GM21390 (cell line): ENCODE measurements around the gene SLC22A23.

Experiments used
- ATAC-seq: cut with Tn5 transposase; IDR thresholded peaks from one replicate; pipeline ENCODE4 v1.9.1; 2021; ENCODE audit not compliant: unreplicated experiment

SLC22A23 gene

DNA sequence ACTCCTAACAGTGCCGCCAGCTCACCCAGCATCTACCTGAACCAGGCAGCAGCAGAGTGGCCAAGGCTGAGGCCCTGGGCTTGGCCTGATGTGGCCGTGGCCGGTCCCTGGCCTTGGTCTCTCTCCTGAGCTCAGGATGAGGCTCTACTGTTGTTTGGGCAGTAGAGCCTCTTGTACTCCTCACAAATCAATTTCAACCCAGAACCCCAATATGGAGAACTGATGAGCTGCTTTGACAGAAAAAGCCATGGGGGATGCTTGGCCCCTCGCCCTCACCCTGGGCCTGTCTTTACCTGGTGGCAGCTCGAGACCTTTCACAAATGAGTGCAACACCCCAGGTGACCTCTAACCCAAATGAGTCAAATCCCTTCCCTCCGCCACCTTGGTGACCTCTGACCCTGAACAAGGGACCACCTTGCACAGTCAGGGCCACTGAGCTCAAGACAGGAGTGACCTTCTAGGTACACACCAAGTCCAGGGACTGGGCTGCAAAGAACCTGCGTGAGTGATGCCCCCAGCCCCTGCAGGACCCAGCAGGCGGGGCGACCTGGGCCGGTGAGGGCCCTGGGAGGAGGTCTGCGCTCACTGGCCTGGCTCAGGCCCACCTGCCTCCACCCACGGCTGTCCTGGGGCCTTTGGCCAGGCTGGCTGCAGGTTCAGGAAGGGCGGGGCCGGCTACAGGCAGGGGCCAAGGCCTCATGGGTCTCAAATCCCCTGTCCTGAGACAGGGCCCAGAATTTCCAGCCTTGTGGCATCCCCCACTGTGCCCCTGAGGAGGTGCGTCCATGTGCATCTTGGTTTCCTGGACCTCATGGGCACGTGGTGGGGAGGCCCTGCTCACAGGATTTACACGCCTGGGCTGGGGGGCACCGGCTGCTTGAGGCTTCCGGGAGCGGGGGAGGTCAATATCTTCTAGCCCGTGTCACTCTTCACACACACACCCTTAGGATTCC, 167.9 kb downstream of the SLC22A23 start:
- ATAC-seq, result no peak

DNA sequence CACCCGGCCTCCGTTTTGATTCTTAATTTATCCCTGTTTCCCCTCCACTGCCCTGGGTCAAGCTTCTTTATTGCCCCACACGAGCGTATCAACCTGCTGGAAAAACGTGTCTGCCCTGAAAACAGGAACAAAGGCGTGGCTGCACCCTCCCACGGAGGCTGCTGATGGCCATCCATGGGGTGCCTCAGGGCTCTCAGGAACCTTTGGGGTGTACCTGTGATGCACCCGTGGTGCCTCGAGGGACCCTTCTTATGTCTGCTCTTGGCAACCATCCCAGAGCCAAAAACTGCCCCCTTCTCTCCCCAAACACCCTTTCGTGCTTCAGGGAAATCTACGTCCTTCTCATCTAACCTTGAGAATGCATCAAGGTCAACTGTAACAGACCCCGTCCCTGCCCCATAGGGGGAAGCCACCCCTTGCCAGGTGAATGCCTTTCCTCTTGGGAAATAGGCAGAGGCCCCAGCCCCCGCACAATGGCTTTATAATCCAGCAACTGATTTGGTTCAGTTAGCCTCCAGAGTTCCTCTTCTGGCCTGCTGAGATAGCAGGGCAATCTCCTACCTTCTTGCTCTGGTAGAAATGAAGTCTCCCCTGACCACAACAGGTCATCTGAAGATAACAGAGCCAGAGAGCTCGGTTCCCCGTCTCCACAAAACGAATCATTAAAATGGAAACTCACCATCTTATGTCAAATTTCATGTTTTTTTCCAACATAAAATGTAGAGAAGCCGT, 168.7 kb downstream of the SLC22A23 start:
- ATAC-seq, result no peak

DNA sequence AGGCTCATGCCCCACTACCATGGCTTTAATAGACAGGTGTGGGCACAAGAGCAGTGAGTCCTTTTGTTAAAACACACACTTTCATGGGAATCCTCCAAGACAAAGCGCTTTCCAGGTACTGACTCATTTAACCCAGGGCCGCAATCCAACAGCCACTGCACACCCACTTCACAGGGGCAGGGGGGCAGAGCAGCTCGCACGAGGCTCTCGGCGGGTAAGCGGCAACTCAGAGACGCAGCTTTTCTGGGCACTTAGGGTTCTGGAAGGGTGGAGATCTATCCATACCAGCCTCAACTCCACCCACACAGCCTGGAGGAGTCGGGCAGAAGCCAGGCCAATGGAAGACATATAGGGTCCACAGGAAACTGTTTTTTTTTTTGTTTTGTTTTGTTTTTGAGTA, 169.5 kb downstream of the SLC22A23 start:
- ATAC-seq, result no peak

DNA sequence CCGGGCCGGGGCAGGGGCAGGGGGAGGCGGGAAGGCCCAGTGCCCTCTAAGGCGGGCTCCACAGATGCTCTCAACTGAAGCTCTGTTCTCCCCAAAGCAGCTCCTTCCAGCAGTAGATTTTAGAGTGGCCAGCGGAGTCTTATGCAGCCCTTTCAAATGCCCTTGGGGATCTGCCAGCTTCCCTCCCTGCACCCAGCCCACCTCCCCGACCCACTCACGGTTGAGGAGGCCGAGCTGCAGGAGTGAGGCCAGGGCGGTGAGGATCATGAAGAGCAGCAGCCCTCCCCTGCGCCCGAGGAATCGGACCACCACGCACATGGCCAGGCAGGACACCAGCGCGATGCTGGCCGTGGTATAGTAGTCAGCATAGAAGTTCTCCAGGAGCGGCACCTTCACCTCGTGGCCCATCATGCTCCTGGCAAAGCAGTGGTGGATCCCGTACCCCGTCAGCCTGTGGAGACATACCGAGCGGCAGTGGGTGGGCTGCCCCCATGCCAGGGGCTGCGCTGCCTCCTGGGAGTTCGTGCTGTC, 170.1 kb downstream of the SLC22A23 start:
- ATAC-seq, result no peak

DNA sequence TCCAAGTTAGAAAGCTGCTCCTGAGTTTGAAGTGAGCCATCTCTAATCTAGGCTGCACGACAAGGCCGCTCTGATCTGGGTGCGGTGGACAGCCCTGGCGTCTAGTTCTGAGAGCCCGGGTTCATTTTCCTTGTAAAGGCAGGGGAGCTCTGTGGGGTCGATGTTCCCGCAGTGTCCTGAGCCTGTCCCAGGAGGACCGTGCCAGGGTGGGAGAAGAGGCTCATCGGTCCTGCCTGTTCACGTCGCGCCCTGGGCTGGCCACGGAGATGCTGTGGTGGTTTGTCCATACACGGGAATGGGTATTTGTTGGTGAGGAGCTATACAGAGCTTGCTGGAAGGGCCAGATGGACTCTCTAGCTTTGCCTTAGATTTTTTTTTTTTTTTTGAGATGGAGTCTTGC, 171.1 kb downstream of the SLC22A23 start:
- ATAC-seq, result no peak

DNA sequence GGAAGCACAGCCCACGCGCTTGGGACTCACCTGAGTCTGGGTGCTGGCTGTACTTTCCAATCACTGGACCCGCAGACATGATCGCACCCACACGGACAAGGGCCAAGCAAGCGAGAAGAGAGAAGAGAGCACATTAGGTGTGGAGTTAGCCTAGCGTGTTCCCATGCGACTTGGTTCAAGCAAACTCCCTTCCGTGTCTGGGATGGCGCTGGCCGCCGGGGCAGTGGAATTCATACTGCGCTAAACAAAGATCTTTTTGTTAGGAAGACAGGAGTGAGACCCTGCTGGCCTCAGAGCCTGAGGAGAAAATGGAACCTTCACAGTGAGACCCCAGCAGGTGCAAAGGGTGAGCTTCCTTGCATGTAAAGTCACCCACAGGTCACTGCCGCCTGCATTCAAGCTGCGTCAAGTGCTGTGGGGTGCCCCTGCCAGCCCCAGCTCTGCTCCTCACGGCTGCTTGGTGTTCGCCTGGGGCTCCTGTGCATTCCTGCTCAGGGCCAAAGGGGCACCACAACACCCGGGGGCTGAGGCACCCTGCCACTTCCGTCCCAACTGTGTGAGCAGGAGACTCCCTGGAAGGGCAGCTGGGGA, 171.7 kb downstream of the SLC22A23 start:
- ATAC-seq, result no peak

DNA sequence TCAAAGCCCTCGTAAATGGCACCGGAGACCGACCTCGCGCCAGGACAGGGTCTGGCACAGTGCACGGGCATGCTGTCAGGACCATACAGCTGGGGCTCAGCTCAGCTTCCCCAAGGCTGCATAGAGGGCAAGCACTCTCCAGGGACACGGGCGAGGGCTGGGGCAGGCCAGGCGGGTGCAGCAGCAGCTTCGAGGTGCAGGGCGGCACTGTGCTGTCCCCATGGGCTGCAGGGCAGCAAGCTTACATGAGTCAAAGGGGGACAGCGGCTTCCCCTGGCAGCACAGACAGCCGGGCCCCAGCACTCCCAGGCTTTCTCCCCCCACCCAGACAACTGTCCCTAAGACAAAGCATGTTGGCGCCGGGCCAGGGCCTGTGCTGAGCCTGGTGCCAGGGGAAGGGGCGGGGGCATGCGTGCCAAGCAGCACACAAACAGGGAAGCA, 172.4 kb downstream of the SLC22A23 start:
- ATAC-seq, result no peak

DNA sequence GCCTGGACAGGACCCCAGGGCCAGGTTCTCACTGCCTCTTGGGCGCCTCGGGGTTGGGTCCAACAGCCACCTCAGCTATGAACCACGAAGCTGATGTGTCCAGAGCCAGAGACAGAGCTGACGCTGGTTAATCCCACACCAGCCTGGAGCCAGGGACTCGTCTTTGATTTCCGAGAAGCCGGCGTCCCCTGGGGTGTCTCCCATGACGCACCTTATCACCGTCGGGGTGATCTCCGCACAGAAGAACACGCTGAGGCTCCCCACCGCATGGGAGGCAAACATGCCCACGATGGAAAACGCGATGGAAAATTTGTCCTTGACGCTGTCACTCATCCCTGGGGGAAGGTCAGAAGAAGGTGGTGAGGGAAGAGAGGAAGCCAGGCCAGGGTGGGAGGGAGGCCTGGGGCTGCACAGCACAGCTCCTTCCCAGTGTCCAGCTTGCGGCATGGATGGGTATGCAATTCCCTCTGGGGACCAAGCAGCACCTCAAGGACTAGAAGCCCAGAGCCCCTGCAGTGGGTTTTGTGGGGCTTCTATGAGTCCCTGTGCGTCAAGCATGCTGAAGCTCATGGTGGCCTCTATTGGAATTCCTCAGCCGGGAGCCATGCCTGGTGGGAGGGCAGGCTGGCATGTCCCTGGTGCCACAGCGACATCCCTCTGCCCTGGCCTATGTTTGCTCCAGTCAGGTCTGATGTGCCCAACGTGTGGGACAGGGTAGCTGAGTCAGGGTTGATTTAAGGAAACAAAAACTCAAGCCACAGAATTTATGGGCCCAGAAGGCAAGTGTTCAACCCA, 173.0 kb downstream of the SLC22A23 start:
- no peak for ATAC-seq

DNA sequence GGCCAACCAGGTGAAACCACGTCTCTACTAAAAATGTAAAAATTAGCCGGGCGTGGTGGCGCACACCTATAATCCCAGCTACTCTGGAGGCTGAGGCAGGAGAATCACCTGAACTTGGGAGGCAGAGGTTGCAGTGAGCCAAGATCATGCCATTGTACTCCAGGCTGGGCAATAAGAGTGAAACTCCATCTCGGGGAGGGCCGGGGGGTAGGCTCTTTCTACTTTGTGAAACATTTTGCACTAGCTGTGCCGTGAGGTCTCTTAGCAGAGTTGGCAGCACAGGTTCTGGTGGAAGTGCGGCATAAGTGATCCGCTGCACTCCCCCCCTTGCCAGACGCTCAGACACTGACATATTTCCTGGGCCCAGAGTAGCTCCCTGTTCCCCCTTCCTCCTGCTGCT, 173.6 kb downstream of the SLC22A23 start:
- ATAC-seq, result no peak

DNA sequence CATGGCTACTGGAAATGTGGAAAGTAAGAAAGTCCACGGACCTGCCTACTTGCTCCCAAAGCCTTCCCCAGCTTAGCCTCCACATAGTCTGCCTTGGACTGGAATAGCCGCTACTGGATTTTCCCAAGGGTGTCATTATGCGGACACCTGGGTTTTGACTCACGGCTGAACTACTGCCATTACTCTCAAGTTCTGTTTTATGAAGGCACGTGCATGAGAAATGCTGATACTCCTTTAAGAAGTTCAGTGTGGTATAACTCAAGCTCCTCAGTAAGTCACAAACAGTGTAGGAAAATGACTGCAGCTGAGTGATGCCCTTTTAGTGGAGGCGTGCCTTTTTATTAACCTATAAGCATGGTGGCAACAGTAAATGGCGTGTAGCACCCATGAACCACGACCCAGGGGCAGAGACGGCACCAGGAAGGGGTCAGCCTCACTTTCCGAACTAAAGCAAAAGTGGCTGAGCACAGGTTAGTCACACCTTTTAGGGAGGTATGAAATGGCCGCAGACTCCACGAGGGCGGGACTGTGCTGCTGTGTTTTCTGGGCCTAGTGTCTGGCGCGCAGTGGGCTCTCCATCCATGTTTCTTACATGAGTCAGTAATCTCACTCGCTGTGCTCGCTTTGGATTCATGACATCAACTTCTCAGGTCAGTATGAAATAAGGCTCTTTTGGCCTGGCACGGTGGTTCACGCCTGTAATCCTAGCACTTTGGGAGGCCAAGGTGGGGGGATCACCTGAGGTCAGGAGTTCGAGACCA, 174.2 kb downstream of the SLC22A23 start:
- no peak for ATAC-seq

DNA sequence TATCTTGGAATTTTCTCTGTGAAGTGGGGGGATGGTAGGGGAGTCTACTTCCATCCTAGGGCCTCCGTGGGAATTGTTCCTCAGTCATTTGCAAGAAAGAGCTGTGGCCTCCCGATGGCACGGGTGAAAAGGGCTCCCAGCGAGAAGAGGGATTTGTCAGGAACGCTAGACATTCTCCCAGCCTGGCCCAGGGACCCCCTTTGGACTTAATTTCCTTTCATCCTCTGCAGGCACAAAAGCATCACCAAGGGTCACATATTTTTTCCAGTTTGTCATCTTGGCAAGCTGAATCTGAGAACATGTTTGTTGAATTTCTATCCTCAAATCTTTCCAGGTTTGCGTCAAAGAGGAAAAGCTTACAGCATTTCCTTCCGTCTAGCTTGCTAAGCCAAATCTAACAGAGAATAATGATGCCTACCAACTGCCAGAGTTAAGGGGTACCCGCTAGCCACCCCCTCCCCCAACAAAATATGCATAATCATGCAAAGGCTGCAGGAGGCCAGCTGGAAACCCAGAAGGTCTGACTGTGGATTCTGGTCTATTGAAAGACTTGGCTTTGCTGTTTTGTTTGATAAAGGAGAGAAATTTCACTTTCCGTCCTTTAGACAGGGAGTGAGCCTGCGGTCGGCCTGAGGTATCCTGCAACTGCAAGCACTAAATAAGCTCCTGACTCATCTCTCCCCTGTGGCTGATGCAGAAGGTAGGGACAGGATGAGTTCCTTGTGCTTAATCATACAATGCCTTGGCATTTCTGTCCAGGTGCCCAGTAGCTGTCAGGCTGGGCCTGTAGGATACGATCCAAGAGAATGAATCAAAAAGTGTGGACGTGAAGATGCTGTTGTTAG, 175.0 kb downstream of the SLC22A23 start:
- no peak for ATAC-seq

DNA sequence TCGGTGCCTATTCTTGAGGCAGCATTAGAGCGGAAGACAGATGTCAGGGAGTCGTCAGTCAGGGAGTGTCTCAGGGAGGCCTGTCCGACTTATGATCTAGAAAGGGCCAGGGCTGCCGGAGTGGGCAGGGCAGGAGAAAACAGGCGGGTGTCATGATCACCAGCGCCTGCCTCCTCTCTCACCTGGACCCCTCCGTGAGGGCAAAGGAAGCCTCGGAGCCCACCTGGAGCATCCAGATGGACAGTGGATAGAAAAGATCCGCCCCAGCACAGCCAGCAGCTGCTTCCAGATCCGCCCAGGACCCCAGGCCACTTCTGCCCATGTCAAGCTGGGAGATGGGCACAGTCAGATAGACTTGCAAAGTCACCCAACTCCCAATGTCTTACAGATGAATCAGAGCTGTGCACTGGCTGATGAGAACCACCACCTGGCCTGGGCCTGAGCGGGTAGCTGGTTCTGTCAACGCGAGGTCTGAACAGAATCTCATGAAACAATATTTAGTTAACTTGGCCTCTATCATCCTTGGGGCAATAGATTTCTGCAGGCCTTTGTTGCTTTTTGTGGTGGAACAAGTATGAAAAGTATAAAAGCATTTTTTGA, 175.9 kb downstream of the SLC22A23 start:
- no peak for ATAC-seq

DNA sequence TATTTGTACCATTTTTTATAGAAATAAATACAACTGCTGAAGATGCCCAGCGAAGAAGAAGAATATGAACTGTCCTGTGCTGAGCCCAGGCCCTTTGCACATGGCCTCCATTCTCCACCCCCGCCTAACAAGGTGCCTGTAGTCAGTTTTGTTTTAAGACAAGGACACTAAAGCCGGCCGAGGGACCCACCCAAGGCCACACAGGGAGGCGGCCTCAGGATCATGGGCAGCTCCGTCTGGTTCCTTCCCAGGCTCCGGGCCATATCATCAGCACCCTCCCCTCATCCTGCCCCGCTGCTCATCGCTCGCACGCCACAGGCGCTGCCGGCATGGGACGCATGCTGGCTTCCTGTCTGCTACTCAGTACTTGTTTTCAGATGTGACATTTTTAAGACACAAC, 176.8 kb downstream of the SLC22A23 start:
- ATAC-seq, result no peak

DNA sequence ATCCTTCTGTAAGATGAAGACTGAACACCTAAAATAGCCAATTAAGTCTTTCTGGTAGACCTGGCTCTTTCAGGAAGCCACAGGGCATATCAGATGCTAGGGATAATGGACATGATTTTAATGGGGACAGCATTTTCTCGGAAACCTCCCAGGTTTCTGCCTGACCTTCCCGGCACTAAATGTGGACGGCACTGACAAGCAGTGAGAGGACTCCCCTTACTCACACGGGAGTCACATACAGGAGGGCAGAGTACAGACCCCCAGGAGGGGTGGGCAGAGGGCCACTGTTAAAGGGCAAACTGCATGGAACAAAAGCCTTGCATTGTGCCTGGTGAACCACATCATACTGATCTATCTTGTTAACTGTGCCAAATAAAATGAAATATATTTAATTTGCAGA, 178.2 kb downstream of the SLC22A23 start:
- ATAC-seq, result no peak

DNA sequence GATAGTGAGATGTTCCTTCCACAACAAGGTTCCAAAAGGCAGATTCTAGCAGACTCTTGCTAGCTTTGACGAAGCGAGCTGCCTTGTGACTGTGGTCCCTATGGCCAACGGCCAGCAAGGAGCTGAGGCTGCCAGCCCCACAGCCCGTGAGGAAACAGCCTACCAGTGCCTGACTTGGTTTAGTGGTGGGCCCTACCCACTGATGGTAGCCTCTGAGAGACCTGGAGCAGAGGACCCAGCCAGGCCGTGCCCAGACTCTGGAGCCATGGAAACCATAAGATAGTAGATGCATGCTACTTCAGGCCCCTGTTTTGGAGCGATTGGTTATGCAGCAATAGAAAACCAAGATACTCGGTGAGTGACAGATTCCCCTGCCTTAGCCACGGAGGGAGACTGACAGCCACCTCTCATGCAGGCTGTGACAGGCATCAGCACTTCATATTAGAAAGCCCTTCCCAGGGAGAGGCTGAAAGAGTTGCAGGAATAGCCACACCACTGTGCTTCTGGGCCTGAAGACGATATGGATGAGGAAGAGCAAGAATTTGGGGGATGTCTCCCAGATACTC, 178.9 kb downstream of the SLC22A23 start:
- ATAC-seq, result no peak

DNA sequence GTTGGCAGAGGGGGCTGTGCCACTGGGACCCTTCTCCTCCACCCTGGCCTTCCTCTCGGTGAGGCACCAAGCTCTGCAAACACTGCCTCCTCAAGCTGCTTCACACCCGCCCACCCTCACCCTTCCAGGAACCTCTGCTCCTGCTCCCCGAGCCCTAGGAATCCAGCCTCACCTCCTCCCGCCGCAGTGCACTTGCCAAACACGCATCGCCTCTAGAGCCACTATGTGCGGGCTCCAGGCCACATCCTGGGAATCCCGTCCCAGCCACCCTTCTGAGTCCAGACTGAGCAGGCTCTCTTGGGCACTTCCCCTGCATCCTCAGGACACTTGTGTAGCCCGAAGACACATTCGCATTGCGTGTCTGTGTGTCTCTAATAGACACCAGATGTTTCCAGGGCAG, 179.6 kb downstream of the SLC22A23 start:
- ATAC-seq, result no peak

DNA sequence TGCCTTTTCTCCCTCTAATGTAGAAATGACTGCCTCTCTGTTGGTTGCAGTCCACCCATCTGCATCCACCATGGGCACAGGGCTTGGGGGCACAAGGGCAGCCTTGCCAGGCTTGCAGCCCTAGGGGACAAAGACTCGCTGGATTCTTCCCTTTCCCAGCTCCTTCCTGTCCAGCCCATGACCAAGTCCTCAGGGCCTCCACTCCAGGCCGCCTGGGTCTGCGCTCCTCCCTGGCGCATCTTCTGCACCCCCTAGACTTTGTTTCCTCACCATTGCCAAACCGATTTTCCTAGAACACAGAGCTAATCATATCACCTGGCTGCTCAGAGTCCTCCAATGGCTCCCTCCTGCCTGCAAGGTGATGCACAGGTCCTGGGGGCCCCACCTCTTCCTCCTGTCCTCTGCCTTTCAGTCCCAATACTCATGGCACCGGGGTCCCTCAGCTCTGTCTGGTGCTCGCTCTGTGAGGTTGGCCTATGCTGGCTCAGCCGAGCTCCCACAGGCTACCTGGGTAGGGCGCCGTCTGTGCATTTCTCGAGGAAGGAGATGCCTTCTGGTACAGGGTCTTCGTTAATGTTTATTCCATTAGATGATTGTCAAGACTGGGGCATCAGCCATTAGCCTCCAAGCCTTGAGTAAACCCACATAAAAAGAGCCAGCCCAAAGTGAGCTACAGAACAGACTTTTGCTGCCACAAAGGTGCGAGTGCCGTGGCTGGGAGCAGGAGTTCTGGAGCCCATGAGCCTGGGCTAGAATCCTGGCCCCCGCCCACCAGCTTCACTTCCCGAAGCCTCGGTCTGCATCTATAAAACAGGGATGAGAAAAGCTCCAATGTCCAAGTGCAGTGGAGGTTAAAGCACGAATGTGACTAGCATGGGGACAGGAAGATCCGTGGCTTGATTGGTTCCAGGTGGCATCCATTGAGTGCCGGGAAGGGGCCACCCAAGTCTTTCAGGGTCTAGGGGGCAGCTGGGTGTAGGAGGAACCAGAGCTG, 180.4 kb downstream of the SLC22A23 start:
- no peak for ATAC-seq
